OCI-LY1 (cell line): ENCODE measurements around the gene IFNLR1.

ENCODE experiments used
- H2AFZ ChIP-seq: fragments of 200-600 bp; sonication (generic), shearing (Covaris generic); 2 replicates; pipeline ENCODE4 v1.6.0; 2014; ENCODE audit warnings: antibody characterized with exemption, mild to moderate bottlenecking, low read length
- H3F3A ChIP-seq: fragments of 200-600 bp; sonication (generic), shearing (Covaris generic); 2 replicates; pipeline ENCODE4 v1.6.0; 2014; ENCODE audit warnings: mild to moderate bottlenecking, antibody characterized with exemption, low read length, moderate library complexity; ENCODE audit not compliant: insufficient read depth
- H3K27ac ChIP-seq: fragments of 200-600 bp; sonication (generic); 2 replicates; pipeline ENCODE4 v1.5.1; 2014; ENCODE audit warnings: low read length, mixed run types, mild to moderate bottlenecking, low read depth; ENCODE audit not compliant: poor library complexity, severe bottlenecking
- H3K27me3 ChIP-seq: fragments of 200-600 bp; sonication (generic); 2 replicates; pipeline ENCODE4 v1.6.0; 2014; ENCODE audit warnings: antibody characterized with exemption, mild to moderate bottlenecking, low read length, moderate library complexity; ENCODE audit not compliant: insufficient read depth
- H3K36me3 ChIP-seq: fragments of 200-600 bp; sonication (generic); 2 replicates; pipeline ENCODE4 v1.6.1; 2014; ENCODE audit warnings: mild to moderate bottlenecking, antibody characterized with exemption, low read length, moderate library complexity, mixed read lengths; ENCODE audit not compliant: insufficient read depth
- H3K4me1 ChIP-seq: fragments of 200-600 bp; sonication (generic); 2 replicates; pipeline ENCODE4 v1.5.1; 2014; ENCODE audit warnings: mild to moderate bottlenecking, low read length, moderate library complexity; ENCODE audit not compliant: insufficient read depth, severe bottlenecking
- H3K4me2 ChIP-seq: fragments of 200-600 bp; sonication (generic), shearing (Covaris generic); 2 replicates; pipeline ENCODE4 v1.6.1; 2014; ENCODE audit warnings: low read length
- H3K4me3 ChIP-seq: fragments of 200-600 bp; sonication (generic); 2 replicates; pipeline ENCODE4 v1.5.1; 2014; ENCODE audit warnings: low read length, low read depth, mild to moderate bottlenecking, mixed read lengths; ENCODE audit not compliant: poor library complexity, severe bottlenecking
- H3K79me2 ChIP-seq: fragments of 200-600 bp; shearing (Covaris generic); 2 replicates; pipeline ENCODE4 v1.6.1; 2016; ENCODE audit warnings: mixed run types, low read length, mixed read lengths; ENCODE audit not compliant: insufficient read depth
- H3K9ac ChIP-seq: fragments of 200-600 bp; sonication (generic), shearing (Covaris generic); 2 replicates; pipeline ENCODE4 v1.6.1; 2014; ENCODE audit warnings: mild to moderate bottlenecking, low read length, mixed read lengths
- H3K9me2 ChIP-seq: fragments of 200-600 bp; sonication (generic), shearing (Covaris generic); 2 replicates; pipeline ENCODE4 v1.6.1; 2014; ENCODE audit warnings: low read depth, mild to moderate bottlenecking, low read length, mixed read lengths
- H3K9me3 ChIP-seq: fragments of 200-600 bp; shearing (Covaris generic); 2 replicates; pipeline ENCODE4 v1.6.1; 2014; ENCODE audit warnings: low read length, mixed read lengths
- H4K20me1 ChIP-seq: fragments of 200-600 bp; sonication (generic), shearing (Covaris generic); 2 replicates; pipeline ENCODE4 v1.6.0; 2016; ENCODE audit warnings: mild to moderate bottlenecking, low read length; ENCODE audit not compliant: insufficient read depth
- CTCF ChIP-seq: fragments of 200-600 bp; sonication (generic), shearing (Covaris generic); IDR thresholded peaks from 2 replicates; pipeline ENCODE4 v1.5.1; 2017; ENCODE audit warnings: mild to moderate bottlenecking, antibody characterized with exemption, low read length, moderate library complexity, mixed read lengths
- EZH2 ChIP-seq: fragments of 200-600 bp; sonication (generic), shearing (Covaris generic); IDR thresholded peaks from 2 replicates; pipeline ENCODE4 v1.8.0; 2017; ENCODE audit warnings: borderline replicate concordance, mixed run types, mild to moderate bottlenecking, antibody characterized with exemption, low read length, moderate library complexity, mixed read lengths

The IFNLR1 gene

GRCh38 chr1:24126018-24126671 lies 60.9 kb downstream of the IFNLR1 start:
- H3F3A ChIP-seq: no peaks in the 10 kb centered on the region
- H3K27me3 ChIP-seq: peaks cover 4% of the 10 kb centered on the region; the same call in 1 of the 2 replicates
- H3K36me3 ChIP-seq: no peaks in the 10 kb centered on the region
- no peaks in the 10 kb centered on the region for H3K9me2 ChIP-seq
- H3K9ac ChIP-seq: no peak overlapping the region
- H3K9me3 ChIP-seq: peaks cover 5% of the 10 kb centered on the region; the same call in 1 of the 2 replicates
- no peaks in the 10 kb centered on the region for H3K4me1 ChIP-seq
- no peaks in the 10 kb centered on the region for H3K79me2 ChIP-seq
- H2AFZ ChIP-seq: no peak overlapping the region
- no peak overlapping the region for H3K27ac ChIP-seq
- H4K20me1 ChIP-seq: no peaks in the 10 kb centered on the region
- no peak overlapping the region for H3K4me3 ChIP-seq
- no peak for TF ChIP-seq CTCF
- no peak for TF ChIP-seq EZH2
- H3K4me2 ChIP-seq: no peak overlapping the region

GRCh38 chr1:24125456-24125855 lies 61.6 kb downstream of the IFNLR1 start:
- peaks cover 4% of the 10 kb centered on the region; the same call in 1 of the 2 replicates for H3K27me3 ChIP-seq
- no peak overlapping the region for H3K9ac ChIP-seq
- H3K4me1 ChIP-seq: no peaks in the 10 kb centered on the region
- H3K79me2 ChIP-seq: no peaks in the 10 kb centered on the region
- TF ChIP-seq EZH2 (no peak), CTCF (no peak)
- H3K9me3 ChIP-seq: peaks cover 4% of the 10 kb centered on the region; the same call in 1 of the 2 replicates
- H3K9me2 ChIP-seq: no peaks in the 10 kb centered on the region
- no peak overlapping the region for H2AFZ ChIP-seq
- no peak overlapping the region for H3K4me2 ChIP-seq
- no peaks in the 10 kb centered on the region for H3F3A ChIP-seq
- no peak overlapping the region for H3K4me3 ChIP-seq
- H4K20me1 ChIP-seq: no peaks in the 10 kb centered on the region
- H3K36me3 ChIP-seq: no peaks in the 10 kb centered on the region
- no peak overlapping the region for H3K27ac ChIP-seq

- no peak overlapping the region for H3K9ac ChIP-seq
- no peaks in the 10 kb centered on the region for H3K79me2 ChIP-seq
These were observed 62.1 kb downstream of the IFNLR1 start for GRCh38 chr1:24124980-24125379.

More at GRCh38 chr1:24124980-24125379, 62.1 kb downstream of the IFNLR1 start:
- no peaks in the 10 kb centered on the region for H3K36me3 ChIP-seq
- no peak overlapping the region for H3K27ac ChIP-seq
- peaks cover 4% of the 10 kb centered on the region; the same call in 1 of the 2 replicates for H3K27me3 ChIP-seq
- no peaks in the 10 kb centered on the region for H3K4me1 ChIP-seq
- H2AFZ ChIP-seq: no peak overlapping the region
- H3K4me2 ChIP-seq: no peak overlapping the region
- H3F3A ChIP-seq: no peaks in the 10 kb centered on the region
- no peaks in the 10 kb centered on the region for H3K9me2 ChIP-seq
- H4K20me1 ChIP-seq: no peaks in the 10 kb centered on the region
- H3K9me3 ChIP-seq: no peaks in the 10 kb centered on the region; the same call in 1 of the 2 replicates
- no peak overlapping the region for H3K4me3 ChIP-seq
- TF ChIP-seq CTCF (no peak), EZH2 (no peak)
